GM19240 (cell line): ENCODE data around the gene SSH3.
A peak's percentile ranks its signal among the peaks of the same experiment; 100 is the strongest.

ENCODE experiments used
- DNase-seq: peaks from one replicate; pipeline ENCODE4 v3.0.0; 2011; ENCODE audit warnings: low spot score; ENCODE audit not compliant: insufficient read length

Gene SSH3

GRCh38 chr11:67268081-67268961 lies 35.0 kb upstream of the SSH3 start:
- DNase-seq: peak; percentile 76

DNA sequence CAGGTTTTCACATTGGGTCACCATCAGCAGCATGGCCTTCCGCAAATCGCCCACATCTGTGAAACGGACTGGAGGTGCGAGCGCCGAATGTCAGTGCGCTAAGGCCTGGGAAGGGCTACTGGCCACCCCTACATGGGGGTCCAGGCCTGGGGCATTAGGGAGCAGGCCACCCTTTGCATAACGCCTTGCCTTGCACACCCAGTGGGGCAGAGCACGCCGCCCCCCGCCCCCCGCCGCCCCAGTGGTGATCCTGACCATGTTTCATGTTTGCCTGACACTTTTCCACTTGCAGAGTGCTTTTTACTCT lies 34.4 kb upstream of the SSH3 start:
- DNase-seq: no peak

- no peak for DNase-seq
These were observed 33.7 kb upstream of the SSH3 start for GRCh38 chr11:67269401-67270255.

DNA sequence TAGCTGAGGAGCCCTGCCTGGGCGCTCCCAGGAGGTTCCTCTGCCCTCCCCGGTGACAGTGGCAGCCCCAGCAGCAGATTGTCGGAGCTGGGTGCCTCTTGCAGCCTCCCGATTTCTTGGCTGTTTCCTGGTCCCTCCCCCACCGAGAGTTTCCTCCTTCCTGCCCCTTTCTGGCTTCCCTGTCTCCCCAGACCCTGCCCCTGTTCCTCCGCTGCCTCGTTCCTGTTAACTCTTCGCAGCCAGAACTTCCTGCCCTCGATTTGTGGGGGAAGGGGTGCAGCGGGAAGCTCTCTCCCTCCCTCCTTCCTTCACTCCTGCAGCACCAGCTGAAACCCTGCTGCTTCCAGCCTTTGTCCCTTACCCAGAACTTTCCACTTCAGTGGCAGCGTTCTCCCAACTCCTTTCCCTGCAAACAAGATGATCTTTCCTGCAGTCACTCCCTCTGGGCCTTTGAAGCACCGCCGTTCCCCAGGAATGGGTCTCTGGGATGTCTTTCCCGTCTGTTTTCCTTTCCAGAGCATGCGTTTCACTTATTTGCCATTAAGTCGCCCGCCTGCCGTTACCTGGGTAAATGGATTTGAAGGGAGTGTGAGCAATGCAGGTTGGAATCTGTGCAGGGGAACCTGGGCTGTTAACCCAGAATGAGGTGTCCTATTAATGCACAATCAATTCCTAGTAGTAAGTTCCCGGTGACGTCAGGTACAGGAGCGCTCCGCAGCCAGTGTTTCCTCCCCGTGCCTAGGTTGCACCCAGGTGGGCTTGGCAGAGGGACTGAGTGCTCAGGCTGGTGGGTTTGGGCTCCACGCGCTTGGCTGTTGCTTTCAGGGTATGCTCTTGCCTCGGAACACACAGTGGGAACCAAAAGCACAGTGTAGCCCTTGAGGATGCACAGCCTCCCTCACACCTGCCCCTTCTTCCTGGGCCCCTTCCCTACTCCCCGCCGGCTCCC lies 32.8 kb upstream of the SSH3 start:
- no peak for DNase-seq

GRCh38 chr11:67271205-67271540 lies 32.2 kb upstream of the SSH3 start:
- no peak for DNase-seq

GRCh38 chr11:67271541-67272284 lies 31.6 kb upstream of the SSH3 start:
- DNase-seq: no peak

DNA sequence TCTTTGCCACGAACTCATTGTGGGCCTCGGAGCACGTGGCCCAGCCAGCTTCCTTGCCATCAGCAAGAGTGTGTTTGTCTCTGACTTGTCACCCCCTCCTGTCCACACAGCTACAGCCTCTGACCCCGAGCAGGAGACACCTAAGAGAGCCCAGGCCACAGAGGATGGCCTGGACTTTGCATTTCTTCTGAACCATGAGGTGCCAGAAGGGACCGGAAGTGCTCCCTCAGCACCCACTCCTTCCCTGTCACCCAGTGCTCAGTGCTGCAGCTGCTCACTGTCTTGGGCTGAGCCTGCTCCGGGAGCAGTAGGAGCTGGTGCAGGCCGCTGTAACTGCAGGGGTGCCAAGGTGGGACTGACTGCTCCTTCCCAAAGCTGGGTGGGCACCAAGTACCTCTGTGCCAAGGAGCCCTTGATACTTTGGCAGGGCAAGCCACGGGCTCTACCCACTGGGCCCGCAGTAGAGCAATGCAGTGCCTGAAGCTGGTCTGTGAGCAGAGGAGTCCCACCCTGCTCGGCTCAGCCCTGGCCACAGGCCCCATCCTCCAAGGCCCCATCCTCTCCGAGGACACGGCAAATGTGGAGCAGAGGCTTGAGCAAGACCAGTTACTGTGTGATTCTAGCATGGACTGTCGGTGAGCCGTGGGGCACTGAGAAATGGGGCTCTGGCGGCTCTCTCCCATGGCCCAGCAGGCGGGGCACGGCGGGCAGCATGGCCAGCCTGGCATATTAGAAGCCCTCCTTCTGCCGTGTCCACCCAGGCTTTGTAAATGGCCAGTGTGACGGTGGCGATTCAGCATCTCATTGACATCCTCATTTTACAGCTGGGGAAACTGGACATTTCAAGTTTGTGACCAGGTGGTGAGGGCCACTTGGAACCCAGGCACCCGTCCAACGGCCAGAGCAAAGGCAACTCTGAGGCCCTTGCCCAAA lies 30.7 kb upstream of the SSH3 start:
- DNase-seq: no peak

- DNase-seq: no peak
These were observed 29.9 kb upstream of the SSH3 start for GRCh38 chr11:67273260-67273990.

- DNase-seq: no peak
These were observed 28.3 kb upstream of the SSH3 start for GRCh38 chr11:67274768-67275605.

GRCh38 chr11:67275606-67276409 lies 27.5 kb upstream of the SSH3 start:
- DNase-seq: no peak

GRCh38 chr11:67276781-67277230 lies 26.5 kb upstream of the SSH3 start:
- DNase-seq: no peak

DNA sequence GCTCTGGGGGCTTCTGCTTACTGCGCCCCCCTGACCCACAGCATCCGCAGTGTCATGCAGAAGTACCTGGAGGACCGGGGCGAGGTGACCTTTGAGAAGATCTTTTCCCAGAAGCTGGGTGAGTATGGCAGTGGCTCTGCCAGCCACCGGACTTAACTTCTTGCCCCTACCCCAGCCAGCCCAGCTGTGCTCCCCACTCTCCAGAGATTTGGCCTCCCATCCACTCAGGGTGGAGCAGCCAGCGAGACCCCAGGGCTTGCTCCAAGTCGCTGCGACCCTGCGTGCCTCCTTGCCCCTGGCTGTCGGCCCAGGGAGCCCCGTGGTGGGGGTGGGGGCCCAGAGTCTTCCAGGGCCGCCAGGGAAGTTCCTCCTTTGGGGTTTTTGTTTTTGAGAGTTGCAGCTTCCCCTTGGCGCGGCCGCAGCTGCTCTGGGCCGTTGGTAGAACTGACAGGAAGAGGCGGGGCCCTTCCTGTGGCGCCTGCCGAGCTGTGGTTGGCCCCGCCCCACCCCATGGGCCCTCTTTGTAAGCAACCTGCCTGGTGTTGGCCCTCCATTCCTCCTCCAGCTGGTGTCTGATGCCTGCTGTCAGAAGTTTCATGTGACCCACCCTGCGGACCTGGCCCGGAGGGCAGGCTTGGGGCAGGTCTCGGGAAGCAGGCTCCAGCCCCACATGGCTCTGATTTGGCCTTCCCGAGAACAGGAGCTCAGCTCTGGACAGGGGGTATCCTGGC lies 25.9 kb upstream of the SSH3 start:
- DNase-seq: peak; percentile 98

- no peak for DNase-seq
These were observed 25.0 kb upstream of the SSH3 start for GRCh38 chr11:67278135-67278938.

GRCh38 chr11:67278939-67279588 lies 24.3 kb upstream of the SSH3 start:
- no peak for DNase-seq
